DMS114 treated with DMSO at 0.1 percent for 48 hours (cell line): ENCODE results near the gene CD79A.
"Not testable (repeated sequence)": the region's sequence is repeated elsewhere in the genome, so short reads cannot be mapped to it uniquely, and the experiment has no call there.

ENCODE experiments used
- DNase-seq: peaks from one replicate; lab custom pipeline; 2025; ENCODE audit not compliant: unreplicated experiment; lab: John Stamatoyannopoulos, UW

Gene CD79A

DNA sequence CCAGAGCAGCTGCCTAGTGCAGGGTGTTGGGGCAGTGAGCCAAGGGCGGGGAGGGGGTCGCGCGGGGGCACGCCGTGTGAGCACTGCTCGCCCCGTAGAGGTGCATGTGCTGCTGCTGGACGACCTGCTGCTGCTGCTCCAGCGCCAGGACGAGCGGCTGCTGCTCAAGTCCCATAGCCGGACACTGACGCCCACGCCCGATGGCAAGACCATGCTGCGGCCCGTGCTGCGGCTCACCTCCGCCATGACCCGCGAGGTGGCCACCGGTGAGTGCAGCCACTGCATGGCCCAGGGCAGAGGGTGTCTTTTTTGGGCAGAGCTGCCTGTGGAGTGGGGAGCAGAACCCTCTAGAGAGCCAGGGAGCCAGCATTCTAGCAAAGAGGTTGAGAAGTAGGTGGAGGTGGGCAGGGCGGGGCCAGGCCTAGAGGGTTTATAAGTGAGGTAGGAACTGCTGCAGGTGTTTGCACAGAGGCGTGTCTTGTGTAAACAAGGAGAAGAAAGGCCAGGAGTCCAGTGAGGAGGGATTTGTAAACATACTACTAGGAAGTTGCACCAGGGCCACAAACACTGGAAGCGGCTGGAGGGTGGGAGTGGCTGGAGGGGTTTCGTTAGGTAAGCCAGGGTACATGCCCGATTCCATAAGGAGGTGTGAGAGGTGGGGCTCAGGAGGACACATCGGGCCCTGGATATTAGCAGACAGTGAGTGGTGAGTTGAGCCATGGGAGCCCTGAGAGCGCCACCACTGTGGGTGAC is 27.2 kb downstream of the CD79A start:
- no peak for DNase-seq

GRCh38 chr19:41905273-41906002 is 28.4 kb downstream of the CD79A start:
- no peak for DNase-seq

DNA sequence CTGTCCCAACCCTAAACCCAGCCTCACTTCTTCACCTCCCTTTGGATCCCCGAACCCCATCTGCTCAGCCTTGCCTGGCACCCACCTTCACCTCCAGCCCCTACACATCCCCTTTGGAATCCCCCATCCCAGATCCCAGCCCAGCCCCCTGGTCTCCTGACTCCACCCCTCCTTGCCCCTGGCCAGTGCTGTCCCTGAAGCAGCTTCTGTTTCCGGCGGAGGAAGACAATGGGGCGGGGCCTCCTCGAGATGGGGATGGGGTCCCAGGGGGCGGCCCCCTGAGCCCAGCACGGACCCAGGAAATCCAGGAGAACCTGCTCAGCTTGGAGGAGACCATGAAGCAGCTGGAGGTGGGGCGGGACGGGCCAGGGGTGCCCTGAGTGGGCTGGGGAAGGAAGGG is 29.2 kb downstream of the CD79A start:
- DNase-seq, result no peak

- no peak for DNase-seq
Observed at GRCh38 chr19:41906916-41907680, 30.0 kb downstream of the CD79A start.

DNA sequence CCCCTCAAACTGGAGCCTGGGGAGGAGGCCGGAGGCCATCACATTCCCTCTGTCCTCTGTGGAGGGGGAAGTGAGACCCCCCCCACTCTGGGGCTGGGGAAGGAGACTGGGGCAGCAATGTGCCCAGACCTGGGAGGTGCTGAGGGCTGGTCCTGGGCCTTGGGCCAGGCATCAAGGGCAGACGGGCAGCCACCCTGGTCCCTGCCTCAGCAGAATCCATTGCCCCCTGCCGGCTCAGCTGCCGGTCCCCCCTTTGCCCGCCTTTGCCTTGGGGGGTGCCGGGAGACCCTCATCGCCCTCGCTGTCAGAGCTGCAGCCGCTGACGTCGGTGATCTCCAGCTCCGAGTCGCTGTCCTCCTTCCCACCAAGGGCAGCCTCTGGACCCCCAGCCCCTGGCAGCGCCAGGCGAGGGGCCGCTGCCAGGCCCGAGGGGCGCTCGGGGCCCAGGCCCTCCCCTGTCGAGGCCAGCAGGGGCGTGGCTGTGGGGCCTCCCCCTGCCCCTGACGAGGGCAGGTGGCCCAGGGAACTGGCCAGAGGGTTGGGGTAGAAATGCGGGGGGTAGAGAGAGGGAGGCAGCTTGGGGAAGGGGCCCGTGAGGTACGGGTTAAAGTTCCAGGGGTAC is 31.0 kb downstream of the CD79A start:
- DNase-seq, result no peak

- DNase-seq, result no peak
Observed at GRCh38 chr19:41908724-41909464, 31.8 kb downstream of the CD79A start.

DNA sequence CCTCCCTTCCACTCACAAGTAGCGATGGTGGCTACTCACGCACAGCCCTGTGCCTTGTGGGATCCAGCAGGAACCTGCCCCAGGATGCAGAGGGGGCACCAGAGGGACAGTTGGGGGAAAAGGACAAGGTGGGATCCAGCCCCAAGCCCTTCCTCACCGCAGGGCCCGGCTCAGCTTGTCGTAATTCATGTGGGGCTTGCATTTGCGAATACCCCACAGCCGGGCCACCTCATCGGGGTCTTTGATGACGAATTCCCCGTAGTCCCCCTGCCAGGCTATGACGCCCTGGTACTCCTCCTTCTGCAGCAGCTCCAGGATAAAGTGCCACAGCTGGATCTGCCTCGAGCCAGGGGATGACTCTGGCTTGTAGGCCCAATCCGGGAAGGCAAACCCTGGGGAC is 32.6 kb downstream of the CD79A start:
- no peak for DNase-seq

DNA sequence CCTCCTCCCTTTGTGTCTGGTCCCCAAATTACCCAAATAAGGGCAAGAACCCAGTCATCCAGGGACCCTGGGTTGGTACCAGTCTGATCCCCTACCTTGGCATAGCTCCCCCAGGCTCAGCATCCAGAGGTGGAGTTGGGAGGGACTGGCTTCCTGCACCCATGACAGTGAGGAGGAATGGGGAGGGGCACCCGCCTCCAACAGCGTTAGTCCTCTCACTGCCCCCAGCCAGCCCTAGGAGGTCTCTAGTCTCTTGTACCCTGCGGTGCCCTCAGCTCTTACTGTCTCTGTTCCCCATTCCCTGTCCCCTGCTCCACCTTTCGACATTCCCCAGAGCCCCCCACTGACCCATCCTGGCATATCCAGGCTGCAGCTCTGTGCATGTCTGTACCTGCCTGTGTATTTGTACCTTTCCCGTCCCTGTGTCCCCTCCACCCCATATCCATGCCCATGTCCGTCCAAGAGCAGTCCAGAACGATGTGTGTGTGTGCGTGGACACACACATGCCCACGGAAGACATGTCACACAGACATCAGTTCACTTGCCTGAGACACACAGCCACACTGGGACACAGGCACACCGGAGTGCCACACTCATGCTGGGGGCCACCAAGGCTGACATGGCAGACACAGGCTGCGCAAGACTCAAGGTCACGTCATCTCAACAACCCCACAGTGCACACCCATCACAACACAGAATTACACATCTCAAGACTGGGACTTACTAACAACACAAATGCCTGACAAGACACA is 33.3 kb downstream of the CD79A start:
- DNase-seq, result no peak

DNA sequence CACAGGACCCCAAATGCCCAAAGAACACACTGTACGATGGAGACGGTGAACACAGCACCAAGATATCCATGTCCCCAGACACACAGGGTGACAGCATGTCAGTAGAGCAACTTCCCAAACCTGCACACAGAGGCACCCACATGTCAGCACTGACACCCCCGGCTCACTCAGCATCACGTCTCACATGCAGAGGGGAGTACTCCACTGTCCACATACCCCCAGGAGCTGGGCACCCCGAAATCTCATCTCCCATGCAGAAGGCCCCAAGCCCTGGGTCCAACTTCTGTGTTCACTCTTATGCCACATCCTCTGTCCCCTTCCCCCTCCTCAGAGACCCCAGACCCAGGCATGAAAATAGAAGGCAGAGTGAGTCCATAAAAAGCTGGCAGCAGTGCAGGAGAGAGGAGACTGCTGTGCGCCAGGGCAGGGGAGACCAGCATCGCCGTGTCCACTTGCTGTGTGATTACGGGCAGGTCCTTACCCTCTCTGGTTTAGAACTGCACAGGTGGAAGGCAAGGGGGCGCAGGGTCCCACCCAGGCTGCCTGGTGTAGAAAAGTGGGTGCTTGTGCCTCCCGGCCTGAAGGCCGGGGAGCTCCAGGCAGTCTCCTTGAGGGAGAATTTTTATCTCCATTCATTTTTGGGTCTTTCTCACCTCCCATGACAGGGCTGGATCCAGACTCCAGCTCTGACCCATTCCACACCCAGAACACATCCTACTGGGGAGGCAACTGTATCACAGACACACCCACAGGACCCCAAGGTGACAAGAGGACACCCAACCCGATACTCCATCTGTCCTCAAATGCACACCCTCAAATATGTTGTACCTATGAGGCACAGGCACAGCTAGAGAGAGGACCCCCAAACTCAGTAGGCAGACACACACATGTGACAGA is 34.2 kb downstream of the CD79A start:
- no peak for DNase-seq

GRCh38 chr19:41911889-41912731 is 35.0 kb downstream of the CD79A start:
- DNase-seq, result no peak

DNA sequence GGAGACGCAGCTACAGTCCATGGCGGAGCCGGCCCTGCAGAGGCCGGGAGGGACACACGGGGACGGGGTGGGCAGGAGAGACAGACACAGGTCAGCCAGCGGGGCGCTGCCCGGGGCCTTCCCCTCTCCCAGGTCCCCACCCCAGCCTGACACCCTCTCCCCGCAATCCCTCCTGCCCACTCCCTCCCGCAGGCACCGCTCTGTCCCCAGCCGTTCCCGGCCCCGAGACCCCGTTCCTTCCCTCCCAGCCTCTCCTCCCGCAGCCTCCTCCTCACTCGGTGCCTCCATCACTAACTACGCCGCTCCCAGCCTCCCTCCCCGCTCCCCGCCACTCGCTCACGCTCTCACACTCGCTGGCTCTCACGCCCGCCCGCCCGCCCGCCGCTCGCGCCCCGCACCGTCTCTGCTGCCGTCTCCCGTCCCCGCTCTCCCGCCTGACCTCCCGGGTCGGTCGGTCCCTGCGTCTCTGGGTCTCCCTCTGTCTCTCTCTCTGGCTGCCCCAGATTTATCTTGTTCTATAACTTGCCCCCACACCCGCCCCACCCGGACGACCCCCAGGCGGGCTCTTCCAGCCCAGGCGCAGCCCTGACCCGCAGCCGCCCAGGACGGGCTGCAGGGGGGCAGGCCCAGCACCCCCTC is 35.9 kb downstream of the CD79A start:
- DNase-seq, result no peak

GRCh38 chr19:41913538-41914423 is 36.7 kb downstream of the CD79A start:
- DNase-seq, result no peak

- DNase-seq, result not testable (repeated sequence)
Observed at GRCh38 chr19:41914424-41914834, 37.4 kb downstream of the CD79A start.

GRCh38 chr19:41915021-41915775 is 38.1 kb downstream of the CD79A start:
- DNase-seq, result no peak

DNA sequence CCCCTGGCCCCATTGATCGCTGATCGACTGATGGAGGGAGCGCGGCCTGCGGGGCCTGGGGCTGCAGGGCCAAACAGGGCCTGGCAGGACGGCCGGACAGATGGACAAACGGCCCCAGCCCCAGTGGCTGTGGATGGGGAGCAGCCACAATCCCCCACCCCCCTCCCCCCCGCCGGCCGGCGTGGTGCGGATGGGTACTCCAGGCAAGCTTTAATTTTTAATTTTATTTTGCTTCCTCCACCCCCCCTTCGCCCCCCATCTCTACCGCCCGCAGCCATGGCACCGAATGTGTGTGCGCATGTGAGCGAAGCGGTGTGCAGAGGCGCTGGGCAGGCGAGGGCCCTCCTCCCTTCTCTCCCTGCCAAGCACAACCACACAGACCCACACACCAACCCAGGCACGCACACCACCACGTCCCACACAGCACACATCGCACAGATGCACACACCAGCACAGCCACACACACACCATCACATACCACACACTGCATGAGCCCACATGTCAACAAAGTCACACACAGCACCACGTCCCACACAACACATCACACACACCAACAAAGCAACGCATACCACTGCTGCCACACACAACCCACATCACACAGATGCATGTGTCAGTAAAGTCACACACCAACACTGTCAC is 38.8 kb downstream of the CD79A start:
- no peak for DNase-seq
